Liver (tissue), 9 donors: Measurements from ENCODE around the gene SLC25A25. TPM values are rescaled to one million over a fixed set of nuclear protein-coding genes. Genes with fewer than 3 reads are reported as not detected.

Experiments used
- DNase-seq: peaks from one replicate; pipeline ENCODE4 v3.0.0-alpha.2; 2017; ENCODE audit warnings: low spot score
- H3K27ac ChIP-seq, 2 donors: one replicate each; pipeline ENCODE4 v1.7.0; 2013; ENCODE audit warnings: inconsistent platforms in 2 of 2, low read length in 2 of 2, control low read depth in 1 of 2, low read depth in 1 of 2, mild to moderate bottlenecking in 1 of 2
- H3K27me3 ChIP-seq, 4 donors: one replicate each; pipeline versions ENCODE4 v1.6.1 to v1.7.0; 2013; ENCODE audit warnings: low read length in 3 of 4, inconsistent platforms in 1 of 4, mild to moderate bottlenecking in 1 of 4, moderate library complexity in 1 of 4; ENCODE audit not compliant: control insufficient read depth in 4 of 4, insufficient read depth in 4 of 4
- H3K36me3 ChIP-seq, 4 donors: one replicate each; pipeline versions ENCODE4 v1.6.1 to v1.7.0; 2013; ENCODE audit warnings: low read length in 3 of 4, mild to moderate bottlenecking in 3 of 4, low read depth in 1 of 4, moderate library complexity in 1 of 4; ENCODE audit not compliant: control insufficient read depth in 4 of 4, insufficient read depth in 3 of 4
- H3K4me1 ChIP-seq, 4 donors: one replicate each; pipeline versions ENCODE4 v1.6.1 to v1.7.0; 2013; ENCODE audit warnings: low read length in 3 of 4, mild to moderate bottlenecking in 3 of 4, moderate library complexity in 1 of 4; ENCODE audit not compliant: control insufficient read depth in 4 of 4, insufficient read depth in 4 of 4
- H3K4me3 ChIP-seq, 3 donors: one replicate each; pipeline versions ENCODE4 v1.6.1 to v1.7.0; 2013; ENCODE audit warnings: low read length in 3 of 3, control low read depth in 1 of 3, low read depth in 1 of 3, mild to moderate bottlenecking in 1 of 3
- H3K9ac ChIP-seq, 2 donors: one replicate each; pipeline ENCODE4 v1.7.0; 2013; ENCODE audit warnings: low read length in 2 of 2, mild to moderate bottlenecking in 2 of 2, moderate library complexity in 2 of 2, control low read depth in 1 of 2, low read depth in 1 of 2
- H3K9me3 ChIP-seq, 4 donors: one replicate each; pipeline versions ENCODE4 v1.6.1 to v1.7.0; 2013; ENCODE audit warnings: low read length in 3 of 4; ENCODE audit not compliant: control insufficient read depth in 4 of 4
- EGR1 ChIP-seq, 2 donors: IDR thresholded peaks; 2 replicates each; pipeline ENCODE4 v1.6.1; 2016 to 2018; ENCODE audit warnings: antibody characterized with exemption in 2 of 2, low read depth in 2 of 2
- FOXA1 ChIP-seq: IDR thresholded peaks from 2 replicates; pipeline ENCODE4 v1.6.1; 2016; ENCODE audit warnings: antibody characterized with exemption
- FOXA2 ChIP-seq: IDR thresholded peaks from 2 replicates; pipeline ENCODE4 v1.6.1; 2016; ENCODE audit warnings: antibody characterized with exemption
- GABPA ChIP-seq, 2 donors: IDR thresholded peaks in 1 of 2; conservative IDR thresholded peaks in 1 of 2; 2 replicates each; pipeline ENCODE4 v1.6.1; 2016; ENCODE audit warnings: antibody characterized with exemption in 2 of 2, mild to moderate bottlenecking in 1 of 2, moderate library complexity in 1 of 2
- HNF4A ChIP-seq, 2 donors: conservative IDR thresholded peaks; 2 replicates each; pipeline ENCODE4 v1.6.1; 2016; ENCODE audit warnings: antibody characterized with exemption in 2 of 2, mild to moderate bottlenecking in 2 of 2
- HNF4G ChIP-seq: IDR thresholded peaks from 2 replicates; pipeline ENCODE4 v1.6.1; 2016; ENCODE audit warnings: antibody characterized with exemption
- JUND ChIP-seq, 2 donors: IDR thresholded peaks; 2 replicates each; pipeline ENCODE4 v1.6.1; 2016; ENCODE audit warnings: antibody characterized with exemption in 2 of 2
- NR2F2 ChIP-seq: IDR thresholded peaks from 2 replicates; pipeline ENCODE4 v1.6.1; 2016; ENCODE audit warnings: antibody characterized with exemption
- RAD21 ChIP-seq, 2 donors: IDR thresholded peaks; 2 replicates each; pipeline ENCODE4 v1.6.1; 2016; ENCODE audit warnings: antibody characterized with exemption in 2 of 2, mild to moderate bottlenecking in 2 of 2
- RXRA ChIP-seq, 2 donors: IDR thresholded peaks; 2 replicates each; pipeline ENCODE4 v1.6.1; 2017 to 2018; ENCODE audit warnings: antibody characterized with exemption in 2 of 2, mild to moderate bottlenecking in 1 of 2
- SP1 ChIP-seq: IDR thresholded peaks from 2 replicates; pipeline ENCODE4 v1.6.1; 2018; ENCODE audit warnings: antibody characterized with exemption, mild to moderate bottlenecking
- TAF1 ChIP-seq: conservative IDR thresholded peaks from 2 replicates; pipeline ENCODE4 v1.6.1; 2016; ENCODE audit warnings: antibody characterized with exemption, mild to moderate bottlenecking
- YY1 ChIP-seq: IDR thresholded peaks from 2 replicates; pipeline ENCODE4 v1.6.1; 2016; ENCODE audit warnings: antibody characterized with exemption, mild to moderate bottlenecking
- WGBS: extraction: QIAGEN DNeasy Blood & Tissue Kit; methylation state at CpG from one replicate; pipeline ENCODE4 v1.1.7; 2013; 5-methylcytosine and 5-hydroxymethylcytosine counted together
- polyA plus RNA-seq, 2 donors: library from polyadenylated mRNA; stranded (reverse) in 1 of 2; unstranded in 1 of 2; fragments of 200-250 nt in 1 of 2; fragments of >200 nt in 1 of 2; fragmentation: Nextera tagmentation in 1 of 2; extraction: Ambion mirVana in 1 of 2; gene quantifications; one replicate each; pipeline versions ENCODE4 v1.2.1 to v1.2.3, GENCODE V29; 2013 to 2015
- total RNA-seq, 2 donors: library from RNA; depleted of rRNA; stranded (reverse); fragments of >200 nt; gene quantifications; one replicate each; pipeline ENCODE4 v1.2.3, GENCODE V29; 2014
- TF ChIP-seq, protein P1 (sequence below): IDR thresholded peaks from 2 replicates; pipeline ENCODE4 v1.6.1; 2016; ENCODE audit warnings: antibody characterized with exemption, mild to moderate bottlenecking
- TF ChIP-seq, protein P2 (sequence below): IDR thresholded peaks from 2 replicates; pipeline ENCODE4 v1.6.1; 2016; ENCODE audit warnings: antibody characterized with exemption
- TF ChIP-seq, protein P3 (sequence below): IDR thresholded peaks from 2 replicates; pipeline ENCODE4 v1.6.1; 2016; ENCODE audit warnings: antibody characterized with exemption
- TF ChIP-seq, protein P4 (sequence below): fragments of 150-350 bp; IDR thresholded peaks from 2 replicates; pipeline ENCODE4 v1.5.1; 2017; ENCODE audit warnings: improper control_type of control experiment, low read depth, low read length; ENCODE audit not compliant: missing input control
- TF ChIP-seq, protein P5 (sequence below): IDR thresholded peaks from 2 replicates; pipeline ENCODE4 v1.6.1; 2016; ENCODE audit warnings: antibody characterized with exemption
- donor health status: healthy.
- donor health status: healthy.
- donor health status: healthy.
- donor health status: healthy.
- donor health status: healthy.

The SLC25A25 gene
- total and polyA plus RNA-seq, 4 donors: 21.7 to 74.6 (median 39.3) TPM

DNA sequence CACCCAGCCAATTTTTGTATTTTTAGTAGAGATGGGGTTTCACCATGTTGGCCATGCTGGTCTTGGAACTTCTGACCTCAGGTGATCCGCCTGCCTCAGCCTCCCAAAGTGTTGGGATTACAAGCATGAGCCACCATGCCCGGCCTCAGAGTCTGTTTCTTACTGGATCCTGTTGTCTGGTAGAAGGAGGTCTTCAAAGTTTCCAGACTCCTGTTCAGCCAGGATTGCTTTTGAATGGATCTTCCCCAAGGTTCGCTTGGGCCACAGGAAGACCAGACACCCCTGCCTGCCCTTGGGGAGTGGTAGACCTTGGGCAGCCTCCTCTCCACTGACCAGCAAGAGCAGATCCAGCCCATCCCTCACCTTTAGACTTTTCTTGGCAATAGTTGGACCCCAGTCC lies 73.6 kb downstream of the SLC25A25 start:
- Histone ChIP-seq H3K4me1 (no peaks in the 10 kb centered on the region), H3K27ac (no peak overlapping the region), H3K9ac (no peak overlapping the region), H3K27me3 (no peaks in the 10 kb centered on the region), H3K9me3 (no peaks in the 10 kb centered on the region), H3K36me3 (no peaks in the 10 kb centered on the region), H3K4me3 (no peak overlapping the region)
- TF ChIP-seq EGR1 (IDR thresholded peaks at IDR 0.05; ENCODE audit: low read depth in 2 of 2) (no peak), FOXA2 (no peak), YY1 (no peak), TAF1 (no peak), HNF4A (conservative IDR thresholded peaks at IDR 0.05) (no peak), GABPA (IDR thresholded peaks at IDR 0.05 in 1 of 2, conservative IDR thresholded peaks at IDR 0.05 in 1 of 2) (no peak), JUND (IDR thresholded peaks at IDR 0.05) (no peak), FOXA1 (no peak), RXRA (IDR thresholded peaks at IDR 0.05) (no peak), NR2F2 (no peak), HNF4G (no peak), RAD21 (IDR thresholded peaks at IDR 0.05) (no peak), SP1 (no peak)
- TF ChIP-seq, protein P1, sequence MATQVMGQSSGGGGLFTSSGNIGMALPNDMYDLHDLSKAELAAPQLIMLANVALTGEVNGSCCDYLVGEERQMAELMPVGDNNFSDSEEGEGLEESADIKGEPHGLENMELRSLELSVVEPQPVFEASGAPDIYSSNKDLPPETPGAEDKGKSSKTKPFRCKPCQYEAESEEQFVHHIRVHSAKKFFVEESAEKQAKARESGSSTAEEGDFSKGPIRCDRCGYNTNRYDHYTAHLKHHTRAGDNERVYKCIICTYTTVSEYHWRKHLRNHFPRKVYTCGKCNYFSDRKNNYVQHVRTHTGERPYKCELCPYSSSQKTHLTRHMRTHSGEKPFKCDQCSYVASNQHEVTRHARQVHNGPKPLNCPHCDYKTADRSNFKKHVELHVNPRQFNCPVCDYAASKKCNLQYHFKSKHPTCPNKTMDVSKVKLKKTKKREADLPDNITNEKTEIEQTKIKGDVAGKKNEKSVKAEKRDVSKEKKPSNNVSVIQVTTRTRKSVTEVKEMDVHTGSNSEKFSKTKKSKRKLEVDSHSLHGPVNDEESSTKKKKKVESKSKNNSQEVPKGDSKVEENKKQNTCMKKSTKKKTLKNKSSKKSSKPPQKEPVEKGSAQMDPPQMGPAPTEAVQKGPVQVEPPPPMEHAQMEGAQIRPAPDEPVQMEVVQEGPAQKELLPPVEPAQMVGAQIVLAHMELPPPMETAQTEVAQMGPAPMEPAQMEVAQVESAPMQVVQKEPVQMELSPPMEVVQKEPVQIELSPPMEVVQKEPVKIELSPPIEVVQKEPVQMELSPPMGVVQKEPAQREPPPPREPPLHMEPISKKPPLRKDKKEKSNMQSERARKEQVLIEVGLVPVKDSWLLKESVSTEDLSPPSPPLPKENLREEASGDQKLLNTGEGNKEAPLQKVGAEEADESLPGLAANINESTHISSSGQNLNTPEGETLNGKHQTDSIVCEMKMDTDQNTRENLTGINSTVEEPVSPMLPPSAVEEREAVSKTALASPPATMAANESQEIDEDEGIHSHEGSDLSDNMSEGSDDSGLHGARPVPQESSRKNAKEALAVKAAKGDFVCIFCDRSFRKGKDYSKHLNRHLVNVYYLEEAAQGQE: no peak
- TF ChIP-seq, protein P2, sequence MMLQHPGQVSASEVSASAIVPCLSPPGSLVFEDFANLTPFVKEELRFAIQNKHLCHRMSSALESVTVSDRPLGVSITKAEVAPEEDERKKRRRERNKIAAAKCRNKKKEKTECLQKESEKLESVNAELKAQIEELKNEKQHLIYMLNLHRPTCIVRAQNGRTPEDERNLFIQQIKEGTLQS: no peak
- TF ChIP-seq, protein P3, sequence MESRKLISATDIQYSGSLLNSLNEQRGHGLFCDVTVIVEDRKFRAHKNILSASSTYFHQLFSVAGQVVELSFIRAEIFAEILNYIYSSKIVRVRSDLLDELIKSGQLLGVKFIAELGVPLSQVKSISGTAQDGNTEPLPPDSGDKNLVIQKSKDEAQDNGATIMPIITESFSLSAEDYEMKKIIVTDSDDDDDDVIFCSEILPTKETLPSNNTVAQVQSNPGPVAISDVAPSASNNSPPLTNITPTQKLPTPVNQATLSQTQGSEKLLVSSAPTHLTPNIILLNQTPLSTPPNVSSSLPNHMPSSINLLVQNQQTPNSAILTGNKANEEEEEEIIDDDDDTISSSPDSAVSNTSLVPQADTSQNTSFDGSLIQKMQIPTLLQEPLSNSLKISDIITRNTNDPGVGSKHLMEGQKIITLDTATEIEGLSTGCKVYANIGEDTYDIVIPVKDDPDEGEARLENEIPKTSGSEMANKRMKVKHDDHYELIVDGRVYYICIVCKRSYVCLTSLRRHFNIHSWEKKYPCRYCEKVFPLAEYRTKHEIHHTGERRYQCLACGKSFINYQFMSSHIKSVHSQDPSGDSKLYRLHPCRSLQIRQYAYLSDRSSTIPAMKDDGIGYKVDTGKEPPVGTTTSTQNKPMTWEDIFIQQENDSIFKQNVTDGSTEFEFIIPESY: no peak
- TF ChIP-seq, protein P4, sequence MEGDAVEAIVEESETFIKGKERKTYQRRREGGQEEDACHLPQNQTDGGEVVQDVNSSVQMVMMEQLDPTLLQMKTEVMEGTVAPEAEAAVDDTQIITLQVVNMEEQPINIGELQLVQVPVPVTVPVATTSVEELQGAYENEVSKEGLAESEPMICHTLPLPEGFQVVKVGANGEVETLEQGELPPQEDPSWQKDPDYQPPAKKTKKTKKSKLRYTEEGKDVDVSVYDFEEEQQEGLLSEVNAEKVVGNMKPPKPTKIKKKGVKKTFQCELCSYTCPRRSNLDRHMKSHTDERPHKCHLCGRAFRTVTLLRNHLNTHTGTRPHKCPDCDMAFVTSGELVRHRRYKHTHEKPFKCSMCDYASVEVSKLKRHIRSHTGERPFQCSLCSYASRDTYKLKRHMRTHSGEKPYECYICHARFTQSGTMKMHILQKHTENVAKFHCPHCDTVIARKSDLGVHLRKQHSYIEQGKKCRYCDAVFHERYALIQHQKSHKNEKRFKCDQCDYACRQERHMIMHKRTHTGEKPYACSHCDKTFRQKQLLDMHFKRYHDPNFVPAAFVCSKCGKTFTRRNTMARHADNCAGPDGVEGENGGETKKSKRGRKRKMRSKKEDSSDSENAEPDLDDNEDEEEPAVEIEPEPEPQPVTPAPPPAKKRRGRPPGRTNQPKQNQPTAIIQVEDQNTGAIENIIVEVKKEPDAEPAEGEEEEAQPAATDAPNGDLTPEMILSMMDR: no peak
- TF ChIP-seq, protein P5, sequence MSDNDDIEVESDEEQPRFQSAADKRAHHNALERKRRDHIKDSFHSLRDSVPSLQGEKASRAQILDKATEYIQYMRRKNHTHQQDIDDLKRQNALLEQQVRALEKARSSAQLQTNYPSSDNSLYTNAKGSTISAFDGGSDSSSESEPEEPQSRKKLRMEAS: no peak
- no peak for DNase-seq
- 95% methylated on average over 3 of the region's 3 CpGs for WGBS
